HG02759 (cell line): ENCODE results near the gene C22orf42.
"Not testable (repeated sequence)": the region's sequence is repeated elsewhere in the genome, so short reads cannot be mapped to it uniquely, and the experiment has no call there.

Experiments
- ATAC-seq: cut with Tn5 transposase; IDR thresholded peaks from one replicate; pipeline ENCODE4 v1.9.1; 2021; ENCODE audit warnings: mild to moderate bottlenecking, moderate library complexity; ENCODE audit not compliant: unreplicated experiment

Gene C22orf42

GRCh38 chr22:32158712-32159533 lies at the start of gene C22orf42:
Gene C22orf42, minus strand, starts transcription at chr22:32159303. Its CDS starts 88 bp downstream, at chr22:32159215.
- no peak for ATAC-seq

- no peak for ATAC-seq
Observed at GRCh38 chr22:32208681-32209080, 49.6 kb upstream of the C22orf42 start.

GRCh38 chr22:32207971-32208480 lies 48.9 kb upstream of the C22orf42 start:
- ATAC-seq, result no peak

GRCh38 chr22:32206774-32207758 lies 48.0 kb upstream of the C22orf42 start:
- ATAC-seq, result no peak

GRCh38 chr22:32205974-32206773 lies 47.1 kb upstream of the C22orf42 start:
- no peak for ATAC-seq

- no peak for ATAC-seq
Observed at GRCh38 chr22:32204856-32205722, 46.0 kb upstream of the C22orf42 start, which contains the start of gene RFPL2. Gene RFPL2, minus strand, starts transcription at chr22:32205073. Its CDS starts 2,622 bp downstream, at chr22:32202451.

GRCh38 chr22:32204040-32204855 lies 45.1 kb upstream of the C22orf42 start:
- ATAC-seq, result no peak

GRCh38 chr22:32203181-32204039 lies 44.3 kb upstream of the C22orf42 start:
- ATAC-seq, result no peak

GRCh38 chr22:32202539-32203180 lies 43.6 kb upstream of the C22orf42 start:
- no peak for ATAC-seq

- ATAC-seq, result no peak
Observed at GRCh38 chr22:32202161-32202538, 43.0 kb upstream of the C22orf42 start.

- ATAC-seq, result no peak
Observed at GRCh38 chr22:32200752-32201151, 41.6 kb upstream of the C22orf42 start.

GRCh38 chr22:32199961-32200360 lies 40.9 kb upstream of the C22orf42 start:
- no peak for ATAC-seq

GRCh38 chr22:32199341-32199740 lies 40.2 kb upstream of the C22orf42 start:
- ATAC-seq, result no peak

GRCh38 chr22:32197553-32198226 lies 38.6 kb upstream of the C22orf42 start:
- not testable (repeated sequence) for ATAC-seq

- ATAC-seq, result not testable (repeated sequence)
Observed at GRCh38 chr22:32195900-32196299, 36.8 kb upstream of the C22orf42 start.

GRCh38 chr22:32193346-32193745 lies 34.2 kb upstream of the C22orf42 start:
- ATAC-seq, result not testable (repeated sequence)

- not testable (repeated sequence) for ATAC-seq
Observed at GRCh38 chr22:32191021-32191420, 31.9 kb upstream of the C22orf42 start.
